Omental fat pad (tissue), 4 donors: ENCODE results near the gene GINS2. TPM values are rescaled to one million over a fixed set of nuclear protein-coding genes. Genes with fewer than 3 reads are reported as not detected.

Experiments
- ATAC-seq: fragments of 150-250 bp; one replicate; pipeline ENCODE4 v1.9.1; 2016; ENCODE audit warnings: mild to moderate bottlenecking, moderate library complexity; ENCODE audit not compliant: low FRiP score
- DNase-seq: peaks from one replicate; pipeline ENCODE4 v3.0.0-alpha.2; 2019; ENCODE audit warnings: low spot score
- total RNA-seq, 4 donors: library from RNA; depleted of rRNA; stranded (reverse); fragments of >200 nt; gene quantifications; one replicate each; pipeline ENCODE4 v1.1.0, GENCODE V29; 2016
- TF ChIP-seq, protein P1 (sequence below), 3 donors: fragments of 450-650 bp; IDR thresholded peaks; one replicate each; pipeline ENCODE4 v1.5.1; 2016 to 2017; ENCODE audit warnings: antibody characterized with exemption in 3 of 3, mild to moderate bottlenecking in 3 of 3, moderate library complexity in 2 of 3

Gene GINS2
- total RNA-seq, 4 donors from 2014 or later, result 0.25 to 0.72 TPM; not detected in 2

- TF ChIP-seq, protein P1, sequence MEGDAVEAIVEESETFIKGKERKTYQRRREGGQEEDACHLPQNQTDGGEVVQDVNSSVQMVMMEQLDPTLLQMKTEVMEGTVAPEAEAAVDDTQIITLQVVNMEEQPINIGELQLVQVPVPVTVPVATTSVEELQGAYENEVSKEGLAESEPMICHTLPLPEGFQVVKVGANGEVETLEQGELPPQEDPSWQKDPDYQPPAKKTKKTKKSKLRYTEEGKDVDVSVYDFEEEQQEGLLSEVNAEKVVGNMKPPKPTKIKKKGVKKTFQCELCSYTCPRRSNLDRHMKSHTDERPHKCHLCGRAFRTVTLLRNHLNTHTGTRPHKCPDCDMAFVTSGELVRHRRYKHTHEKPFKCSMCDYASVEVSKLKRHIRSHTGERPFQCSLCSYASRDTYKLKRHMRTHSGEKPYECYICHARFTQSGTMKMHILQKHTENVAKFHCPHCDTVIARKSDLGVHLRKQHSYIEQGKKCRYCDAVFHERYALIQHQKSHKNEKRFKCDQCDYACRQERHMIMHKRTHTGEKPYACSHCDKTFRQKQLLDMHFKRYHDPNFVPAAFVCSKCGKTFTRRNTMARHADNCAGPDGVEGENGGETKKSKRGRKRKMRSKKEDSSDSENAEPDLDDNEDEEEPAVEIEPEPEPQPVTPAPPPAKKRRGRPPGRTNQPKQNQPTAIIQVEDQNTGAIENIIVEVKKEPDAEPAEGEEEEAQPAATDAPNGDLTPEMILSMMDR (IDR thresholded peaks at IDR 0.05), result no peak
Measured at GRCh38 chr16:85646976-85647375, 41.8 kb downstream of the GINS2 start.

DNA sequence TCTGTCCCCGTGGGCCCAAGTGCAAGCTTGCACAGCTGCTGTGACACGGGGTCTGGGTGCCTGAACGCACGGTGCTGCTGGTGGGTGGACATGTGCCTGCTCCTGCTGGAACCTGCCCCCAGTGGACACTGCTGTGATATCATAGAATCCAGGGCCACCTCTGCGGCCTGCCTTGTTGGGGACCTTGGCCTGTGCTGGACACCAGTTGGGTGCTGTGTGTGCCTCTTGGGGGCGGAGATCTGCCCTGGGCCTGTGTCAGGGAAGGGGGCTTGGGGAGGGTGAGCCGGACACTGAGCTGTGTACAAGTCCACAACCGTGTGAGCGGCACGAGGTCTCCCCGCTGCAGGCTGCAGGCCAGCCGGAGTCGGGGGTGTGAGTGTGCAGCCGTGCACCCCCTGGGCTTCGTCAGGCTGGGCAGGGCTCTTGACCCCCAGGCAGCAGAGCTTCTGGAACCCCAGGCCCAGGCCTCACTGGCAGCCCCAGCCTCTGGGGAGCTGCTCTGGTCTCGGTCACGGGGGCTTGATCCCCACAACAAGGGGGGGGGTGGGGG, 42.3 kb downstream of the GINS2 start:
- DNase-seq, result no peak
- TF ChIP-seq, protein P1 (IDR thresholded peaks at IDR 0.05), result no peak
- ATAC-seq, result no peak

More at GRCh38 chr16:85646976-85647375, 41.8 kb downstream of the GINS2 start:
- DNase-seq, result no peak
- no peak for ATAC-seq

DNA sequence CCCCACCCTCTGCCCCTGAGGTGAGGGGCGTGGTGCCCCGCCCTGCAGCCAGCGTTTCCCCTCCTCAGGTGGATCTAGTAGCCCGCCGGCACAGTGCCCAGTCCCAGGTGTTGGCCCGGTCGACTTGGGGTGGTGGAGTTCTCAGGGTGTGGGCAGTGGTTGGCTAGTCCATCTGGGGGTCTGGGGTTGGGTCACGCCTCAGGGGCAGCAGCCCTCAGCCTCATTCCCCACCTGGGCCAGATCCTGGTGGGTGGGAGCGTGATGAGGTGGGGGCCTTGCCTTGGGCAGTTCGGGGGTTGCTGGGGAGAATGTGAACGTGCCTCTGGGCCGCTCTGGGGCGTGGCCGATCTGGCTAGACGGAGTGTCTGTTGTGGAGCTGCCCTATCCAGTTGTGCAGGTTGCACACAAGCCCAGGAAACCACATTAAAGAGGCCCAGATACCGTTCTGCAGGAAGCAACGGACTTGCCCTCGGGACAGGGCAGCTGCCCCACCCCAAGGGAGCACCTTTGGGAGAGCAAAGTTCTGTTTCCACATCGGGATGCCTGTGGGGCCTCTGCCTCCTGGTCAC, 43.6 kb downstream of the GINS2 start:
- ATAC-seq, result no peak
- no peak for DNase-seq
- TF ChIP-seq, protein P1 (IDR thresholded peaks at IDR 0.05), result no peak

GRCh38 chr16:85644093-85644712, 44.6 kb downstream of the GINS2 start:
- TF ChIP-seq, protein P1 (IDR thresholded peaks at IDR 0.05), result no peak
- DNase-seq, result no peak
- ATAC-seq, result no peak

DNA sequence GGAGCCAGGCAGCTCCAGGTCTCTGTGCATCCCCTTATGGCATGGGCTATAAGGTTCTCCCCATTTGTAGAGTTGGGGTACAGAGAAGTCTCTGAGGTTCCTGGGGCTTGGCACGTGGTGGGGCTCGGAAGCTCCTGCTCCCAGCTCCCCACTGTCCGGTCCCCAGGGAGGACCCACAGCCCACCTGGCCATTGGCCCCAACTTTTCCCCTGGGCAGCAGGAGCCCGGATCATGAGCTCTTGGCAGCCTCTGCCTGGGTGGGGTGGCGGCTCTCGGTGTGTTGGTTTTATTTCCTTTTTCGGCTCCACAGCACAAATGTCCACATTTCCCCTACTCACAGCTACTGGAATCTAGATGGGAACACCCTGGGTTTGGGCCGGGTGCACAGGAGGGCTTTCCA, 45.1 kb downstream of the GINS2 start:
- DNase-seq (no peak), ATAC-seq (no peak)

DNA sequence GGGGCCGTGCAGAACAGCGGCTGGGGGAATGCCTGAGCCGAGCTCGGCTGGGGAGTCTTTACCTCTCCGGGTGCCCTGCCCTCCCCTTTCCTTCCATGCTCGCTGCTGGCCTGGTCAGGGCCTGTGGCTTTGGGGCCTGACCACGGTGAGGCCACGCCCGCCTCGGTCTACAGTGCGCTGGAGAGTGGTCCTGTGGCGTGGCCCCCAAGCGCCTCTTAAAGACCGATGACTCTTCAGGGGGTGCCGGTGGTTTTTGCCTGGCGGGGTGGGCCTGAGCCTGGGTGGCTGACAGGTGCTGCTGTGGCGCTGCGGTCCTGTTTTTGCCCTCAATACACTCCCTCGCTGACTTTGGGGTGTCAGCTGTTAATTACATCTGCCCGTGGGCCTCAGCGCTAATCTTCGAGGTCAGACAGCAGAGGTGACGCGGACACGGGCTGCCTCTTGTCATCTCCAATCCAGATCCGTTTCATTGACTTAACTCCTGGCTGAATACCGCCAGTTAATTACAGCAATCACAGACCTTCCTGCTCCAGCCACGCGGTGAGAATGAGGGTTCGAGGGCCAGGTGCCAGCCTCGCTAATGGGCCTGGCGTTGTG, 45.9 kb downstream of the GINS2 start:
- TF ChIP-seq, protein P1 (IDR thresholded peaks at IDR 0.05), result no peak

More for the DNA sequence above, 45.1 kb downstream of the GINS2 start:
- TF ChIP-seq, protein P1 (IDR thresholded peaks at IDR 0.05), result no peak

More for the DNA sequence above, 45.9 kb downstream of the GINS2 start:
- DNase-seq, result no peak
- no peak for ATAC-seq
